ENCODE results near the gene COL20A1.

COL20A1 gene

GRCh38 chr20:63330940-63331339 lies 38.0 kb downstream of the COL20A1 start:
- H3K79me1 ChIP-seq (replicated peaks; ENCODE audit: low read length, poor library complexity, severe bottlenecking) = no peaks in the 10 kb centered on the region
- 75% methylated on average over 11 of the region's 13 CpGs for WGBS
- no peak overlapping the region for H3K4me2 ChIP-seq (ENCODE audit: low read length, poor library complexity, severe bottlenecking)
- H2BK12ac ChIP-seq (ENCODE audit: low read length in 2 of 2) = no peak overlapping the region
- H3K9me3 ChIP-seq (ENCODE audit: control insufficient read depth, low read length) = peaks cover 11% of the 10 kb centered on the region
- H4K91ac ChIP-seq (ENCODE audit: low read length) = no peak overlapping the region
- H3K9ac ChIP-seq (ENCODE audit: low read length) = no peak overlapping the region
- no peak overlapping the region for H3K23ac ChIP-seq (ENCODE audit: low read length in 2 of 2)
- peaks cover 2% of the 10 kb centered on the region for H3K4me1 ChIP-seq (ENCODE audit: control insufficient read depth, insufficient read depth, low read depth, low read length)
- no peak overlapping the region for H3K14ac ChIP-seq (ENCODE audit: low read length in 2 of 2)
- no peak for DNase-seq
- no peaks in the 10 kb centered on the region for H3K36me3 ChIP-seq (ENCODE audit: control insufficient read depth in 1 of 2, insufficient read depth in 2 of 2, low read depth in 1 of 2, low read length in 2 of 2)
- no peak overlapping the region for H2AK5ac ChIP-seq (ENCODE audit: low read length, severe bottlenecking)
- H4K8ac ChIP-seq (ENCODE audit: low read length) = no peak overlapping the region
- H3K27me3 ChIP-seq (ENCODE audit: control insufficient read depth in 1 of 2, insufficient read depth in 1 of 2, low read length in 2 of 2) = peaks cover 19 to 40% of the 10 kb centered on the region in 2 experiments
- no peak overlapping the region for H3K4ac ChIP-seq (ENCODE audit: low read depth in 1 of 2, low read length in 2 of 2)
- H2BK5ac ChIP-seq (ENCODE audit: low read depth, low read length, poor library complexity, severe bottlenecking) = no peak overlapping the region
- no peak overlapping the region for H2AFZ ChIP-seq (ENCODE audit: low read depth, low read length)
- no peak overlapping the region for H2BK15ac ChIP-seq (ENCODE audit: low read depth, poor library complexity, severe bottlenecking)
- H3K4me3 ChIP-seq (ENCODE audit: insufficient read depth in 1 of 2, low read depth in 1 of 2, low read length in 2 of 2) = no peak overlapping the region
- no peak overlapping the region for H3K27ac ChIP-seq (ENCODE audit: low read length, poor library complexity, severe bottlenecking)
- H3K18ac ChIP-seq (ENCODE audit: low read depth in 1 of 2, low read length in 2 of 2) = no peak overlapping the region
- no peak overlapping the region for H2BK120ac ChIP-seq (ENCODE audit: low read depth, low read length)

- Histone ChIP-seq H3K4me3 (ENCODE audit: insufficient read depth in 1 of 2, low read depth in 1 of 2, low read length in 2 of 2) (no peak overlapping the region), H3K9me3 (ENCODE audit: control insufficient read depth, low read length) (peaks cover 11% of the 10 kb centered on the region), H4K91ac (ENCODE audit: low read length) (no peak overlapping the region), H2AFZ (ENCODE audit: low read depth, low read length) (no peak overlapping the region), H2BK120ac (ENCODE audit: low read depth, low read length) (no peak overlapping the region), H4K8ac (ENCODE audit: low read length) (no peak overlapping the region), H3K4me2 (ENCODE audit: low read length, poor library complexity, severe bottlenecking) (no peak overlapping the region), H3K23ac (ENCODE audit: low read length in 2 of 2) (no peak overlapping the region), H2BK12ac (ENCODE audit: low read length in 2 of 2) (no peak overlapping the region), H3K14ac (ENCODE audit: low read length in 2 of 2) (no peak overlapping the region), H3K4me1 (ENCODE audit: control insufficient read depth, insufficient read depth, low read depth, low read length) (peaks cover 4% of the 10 kb centered on the region), H3K18ac (ENCODE audit: low read depth in 1 of 2, low read length in 2 of 2) (no peak overlapping the region), H3K27ac (ENCODE audit: low read length, poor library complexity, severe bottlenecking) (no peak overlapping the region), H3K9ac (ENCODE audit: low read length) (no peak overlapping the region), H3K4ac (ENCODE audit: low read depth in 1 of 2, low read length in 2 of 2) (no peak overlapping the region), H2AK5ac (ENCODE audit: low read length, severe bottlenecking) (no peak overlapping the region), H3K36me3 (ENCODE audit: control insufficient read depth in 1 of 2, insufficient read depth in 2 of 2, low read depth in 1 of 2, low read length in 2 of 2) (no peaks in the 10 kb centered on the region), H3K27me3 (ENCODE audit: control insufficient read depth in 1 of 2, insufficient read depth in 1 of 2, low read length in 2 of 2) (peaks cover 25 to 49% of the 10 kb centered on the region in 2 experiments), H3K79me1 (replicated peaks; ENCODE audit: low read length, poor library complexity, severe bottlenecking) (no peaks in the 10 kb centered on the region), H2BK5ac (ENCODE audit: low read depth, low read length, poor library complexity, severe bottlenecking) (no peak overlapping the region), H2BK15ac (ENCODE audit: low read depth, poor library complexity, severe bottlenecking) (no peak overlapping the region)
- 86% methylated on average over 8 of the region's 8 CpGs for WGBS
- DNase-seq = no peak
Measured at GRCh38 chr20:63331741-63332400, 38.9 kb downstream of the COL20A1 start.

DNA sequence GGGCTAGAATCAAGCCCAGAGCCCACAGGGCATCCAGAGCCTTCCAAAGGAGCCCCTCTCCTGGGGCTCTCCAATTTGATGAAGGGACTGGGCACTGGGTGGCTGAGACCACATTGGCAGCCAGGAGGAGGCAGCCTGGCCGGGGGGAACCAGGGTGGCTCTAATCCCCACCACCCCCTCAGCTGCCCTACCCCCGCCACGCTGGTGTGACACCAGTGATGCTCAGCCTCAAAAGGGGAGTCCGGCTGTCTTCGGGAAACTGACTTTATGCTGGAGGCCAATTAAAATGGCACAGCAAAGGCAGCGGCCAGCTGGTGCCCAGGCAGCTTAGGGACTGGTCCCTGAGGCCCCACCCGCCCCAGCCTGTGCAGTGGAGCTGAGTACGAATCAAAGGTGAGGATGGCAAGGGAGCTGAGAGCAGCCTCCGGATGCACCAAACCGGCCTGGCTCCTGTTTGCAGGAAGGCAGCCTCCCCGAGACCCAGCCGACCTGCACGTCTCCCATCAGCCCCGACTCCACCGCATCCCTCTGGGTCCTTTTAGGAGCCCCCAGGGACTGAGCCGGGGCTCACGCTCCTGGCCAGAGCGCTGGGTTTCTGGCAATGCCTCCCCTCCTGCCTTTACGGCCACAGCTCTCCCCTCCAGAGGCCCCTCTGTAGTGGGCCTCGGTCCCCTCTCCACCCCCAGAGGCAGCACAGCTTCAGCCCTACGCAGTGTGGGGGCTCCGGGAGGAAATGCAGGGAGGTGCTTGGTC lies 39.7 kb downstream of the COL20A1 start:
- H3K79me1 ChIP-seq (replicated peaks; ENCODE audit: low read length, poor library complexity, severe bottlenecking) = no peaks in the 10 kb centered on the region
- H2BK12ac ChIP-seq (ENCODE audit: low read length in 2 of 2) = no peak overlapping the region
- 82% methylated on average over 22 of the region's 22 CpGs for WGBS
- peaks cover 11% of the 10 kb centered on the region for H3K9me3 ChIP-seq (ENCODE audit: control insufficient read depth, low read length)
- H4K91ac ChIP-seq (ENCODE audit: low read length) = no peak overlapping the region
- no peak overlapping the region for H2BK120ac ChIP-seq (ENCODE audit: low read depth, low read length)
- no peaks in the 10 kb centered on the region for H3K36me3 ChIP-seq (ENCODE audit: control insufficient read depth in 1 of 2, insufficient read depth in 2 of 2, low read depth in 1 of 2, low read length in 2 of 2)
- peaks cover 30 to 55% of the 10 kb centered on the region in 2 experiments for H3K27me3 ChIP-seq (ENCODE audit: control insufficient read depth in 1 of 2, insufficient read depth in 1 of 2, low read length in 2 of 2)
- H3K4me1 ChIP-seq (ENCODE audit: control insufficient read depth, insufficient read depth, low read depth, low read length) = peaks cover 4% of the 10 kb centered on the region
- H3K27ac ChIP-seq (ENCODE audit: low read length, poor library complexity, severe bottlenecking) = no peak overlapping the region
- H2AFZ ChIP-seq (ENCODE audit: low read depth, low read length) = no peak overlapping the region
- H2AK5ac ChIP-seq (ENCODE audit: low read length, severe bottlenecking) = no peak overlapping the region
- no peak for DNase-seq
- no peak overlapping the region for H2BK5ac ChIP-seq (ENCODE audit: low read depth, low read length, poor library complexity, severe bottlenecking)
- no peak overlapping the region for H3K4me2 ChIP-seq (ENCODE audit: low read length, poor library complexity, severe bottlenecking)
- H3K4me3 ChIP-seq (ENCODE audit: insufficient read depth in 1 of 2, low read depth in 1 of 2, low read length in 2 of 2) = no peak overlapping the region
- H3K18ac ChIP-seq (ENCODE audit: low read depth in 1 of 2, low read length in 2 of 2) = no peak overlapping the region
- H2BK15ac ChIP-seq (ENCODE audit: low read depth, poor library complexity, severe bottlenecking) = no peak overlapping the region
- no peak overlapping the region for H3K4ac ChIP-seq (ENCODE audit: low read depth in 1 of 2, low read length in 2 of 2)
- no peak overlapping the region for H3K14ac ChIP-seq (ENCODE audit: low read length in 2 of 2)
- no peak overlapping the region for H4K8ac ChIP-seq (ENCODE audit: low read length)
- no peak overlapping the region for H3K23ac ChIP-seq (ENCODE audit: low read length in 2 of 2)
- H3K9ac ChIP-seq (ENCODE audit: low read length) = no peak overlapping the region

- Histone ChIP-seq H3K27me3 (ENCODE audit: control insufficient read depth in 1 of 2, insufficient read depth in 1 of 2, low read length in 2 of 2) (peaks cover 37 to 55% of the 10 kb centered on the region in 2 experiments), H2BK12ac (ENCODE audit: low read length in 2 of 2) (no peak overlapping the region), H3K27ac (ENCODE audit: low read length, poor library complexity, severe bottlenecking) (no peak overlapping the region), H3K36me3 (ENCODE audit: control insufficient read depth in 1 of 2, insufficient read depth in 2 of 2, low read depth in 1 of 2, low read length in 2 of 2) (no peaks in the 10 kb centered on the region), H3K4me1 (ENCODE audit: control insufficient read depth, insufficient read depth, low read depth, low read length) (peaks cover 6% of the 10 kb centered on the region), H2BK5ac (ENCODE audit: low read depth, low read length, poor library complexity, severe bottlenecking) (no peak overlapping the region), H4K91ac (ENCODE audit: low read length) (no peak overlapping the region), H3K4ac (ENCODE audit: low read depth in 1 of 2, low read length in 2 of 2) (no peak overlapping the region), H2BK120ac (ENCODE audit: low read depth, low read length) (no peak overlapping the region), H3K23ac (ENCODE audit: low read length in 2 of 2) (no peak overlapping the region), H2AFZ (ENCODE audit: low read depth, low read length) (no peak overlapping the region), H2AK5ac (ENCODE audit: low read length, severe bottlenecking) (no peak overlapping the region), H3K9ac (ENCODE audit: low read length) (no peak overlapping the region), H3K18ac (ENCODE audit: low read depth in 1 of 2, low read length in 2 of 2) (no peak overlapping the region), H3K79me1 (replicated peaks; ENCODE audit: low read length, poor library complexity, severe bottlenecking) (no peaks in the 10 kb centered on the region), H3K9me3 (ENCODE audit: control insufficient read depth, low read length) (peaks cover 11% of the 10 kb centered on the region), H3K4me3 (ENCODE audit: insufficient read depth in 1 of 2, low read depth in 1 of 2, low read length in 2 of 2) (peak overlapping the region in 1 of 2 experiments; percentile 20), H3K4me2 (ENCODE audit: low read length, poor library complexity, severe bottlenecking) (no peak overlapping the region), H2BK15ac (ENCODE audit: low read depth, poor library complexity, severe bottlenecking) (no peak overlapping the region), H3K14ac (ENCODE audit: low read length in 2 of 2) (no peak overlapping the region), H4K8ac (ENCODE audit: low read length) (no peak overlapping the region)
- 90% methylated on average over 19 of the region's 19 CpGs for WGBS
- no peak for DNase-seq
Measured at GRCh38 chr20:63333241-63333836, 40.4 kb downstream of the COL20A1 start.

Data from mesenchymal stem cell (in vitro differentiated cells and primary cell).